ENCODE data around the gene P2RX6.

P2RX6 gene

DNA sequence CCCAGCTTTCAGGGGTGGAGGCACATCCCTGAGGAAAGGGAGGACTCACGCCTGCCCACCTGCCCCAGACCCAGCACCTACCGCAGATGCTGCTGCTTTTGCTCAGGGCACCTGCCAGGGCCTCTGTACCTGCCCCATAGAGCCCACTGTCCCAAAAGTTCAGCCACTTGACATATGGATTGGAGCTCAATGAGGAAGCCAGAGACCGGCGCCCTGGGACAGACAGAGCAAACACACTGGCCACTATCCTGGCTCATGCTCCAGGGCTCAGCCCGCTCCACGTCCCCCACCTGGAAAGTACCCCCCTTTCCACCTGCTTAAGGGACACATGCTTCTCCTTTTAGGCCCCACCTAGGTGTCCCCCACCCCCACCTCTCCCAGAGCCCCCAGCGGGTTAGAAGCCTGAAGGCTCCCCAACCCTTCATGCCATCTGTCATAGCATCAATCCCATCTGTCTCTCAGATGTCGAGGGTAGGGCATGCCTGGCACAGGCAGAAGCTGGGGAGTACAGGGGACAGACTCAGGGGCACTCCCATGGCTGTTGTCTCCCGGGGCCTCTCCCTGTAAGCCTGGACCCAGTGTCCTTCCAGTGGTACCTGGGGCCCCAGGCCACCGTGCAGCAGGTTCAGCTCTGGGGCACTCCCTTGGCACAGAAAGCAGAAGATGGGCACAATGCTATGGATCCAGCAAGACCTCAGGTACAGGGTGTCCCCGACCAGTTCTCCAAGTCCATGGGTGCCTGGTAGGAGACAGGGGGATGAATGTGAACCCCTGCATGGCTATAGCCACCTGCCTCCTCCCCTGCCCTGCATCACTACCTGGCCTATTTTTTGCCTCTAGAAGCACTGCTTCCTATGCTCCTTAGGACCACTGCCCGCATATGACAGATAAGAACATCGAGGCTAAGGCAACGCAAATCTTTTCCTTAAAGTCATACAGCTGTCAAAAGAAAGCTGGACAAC, 2.2 kb upstream of the P2RX6 start:
- no peak overlapping the region for H3K27ac Mint-ChIP-seq
- peak overlapping the region; percentile 80 for H3K4me3 Mint-ChIP-seq
- no peaks in the 10 kb centered on the region for H3K9me3 Mint-ChIP-seq (ENCODE audit: low read depth)

GRCh38 chr22:21013657-21014201, 1.2 kb upstream of the P2RX6 start:
- Mint-ChIP-seq H3K36me3 (no peaks in the 10 kb centered on the region), H3K9me3 (ENCODE audit: low read depth) (no peaks in the 10 kb centered on the region), H3K4me1 (ENCODE audit: low read depth) (peaks cover 26% of the 10 kb centered on the region), H3K27ac (peak overlapping the region; percentile 66), H3K27me3 (no peaks in the 10 kb centered on the region), H3K4me3 (peak overlapping the region; percentile 90)

More for the DNA sequence above, 2.2 kb upstream of the P2RX6 start:
- Mint-ChIP-seq H3K27me3 (no peaks in the 10 kb centered on the region), H3K36me3 (no peaks in the 10 kb centered on the region), H3K4me1 (ENCODE audit: low read depth) (peaks cover 26% of the 10 kb centered on the region)

DNA sequence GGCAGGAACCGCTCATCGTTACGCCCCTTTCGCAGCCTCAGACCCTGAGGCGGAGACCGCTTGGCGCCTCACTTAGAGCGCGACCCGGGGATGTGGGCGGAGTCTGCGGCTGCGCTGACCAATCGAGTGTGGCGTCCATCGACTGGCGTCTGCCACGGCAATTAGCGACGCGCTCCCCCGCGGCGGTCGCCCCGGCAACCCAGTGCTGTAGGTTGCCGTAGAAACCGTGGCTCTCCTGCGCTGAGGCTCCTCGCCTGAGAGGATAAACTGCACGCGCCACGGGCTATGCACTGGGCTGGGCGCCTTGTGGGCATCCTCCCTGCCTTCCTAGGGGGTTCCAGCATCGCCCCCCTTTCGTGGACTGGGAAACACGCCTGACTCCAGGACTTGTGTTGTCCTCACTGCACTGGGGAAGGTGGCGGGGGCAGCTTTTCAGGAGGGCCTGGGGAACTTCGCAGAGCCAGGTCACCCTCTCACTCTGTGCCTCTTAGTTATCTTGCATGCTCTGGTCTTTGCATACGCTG, 701 bp upstream of the P2RX6 start:
- Mint-ChIP-seq H3K36me3 (no peaks in the 10 kb centered on the region), H3K27me3 (no peaks in the 10 kb centered on the region), H3K4me1 (ENCODE audit: low read depth) (peaks cover 26% of the 10 kb centered on the region), H3K4me3 (peak overlapping the region; percentile 90), H3K27ac (peak overlapping the region; percentile 66), H3K9me3 (ENCODE audit: low read depth) (no peaks in the 10 kb centered on the region)

- Mint-ChIP-seq H3K4me1 (ENCODE audit: low read depth) (peaks cover 26% of the 10 kb centered on the region), H3K27ac (no peak overlapping the region), H3K36me3 (no peaks in the 10 kb centered on the region), H3K4me3 (no peak overlapping the region), H3K27me3 (no peaks in the 10 kb centered on the region), H3K9me3 (ENCODE audit: low read depth) (no peaks in the 10 kb centered on the region)
Measured at GRCh38 chr22:21015466-21016006, 571 bp downstream of the P2RX6 start.

DNA sequence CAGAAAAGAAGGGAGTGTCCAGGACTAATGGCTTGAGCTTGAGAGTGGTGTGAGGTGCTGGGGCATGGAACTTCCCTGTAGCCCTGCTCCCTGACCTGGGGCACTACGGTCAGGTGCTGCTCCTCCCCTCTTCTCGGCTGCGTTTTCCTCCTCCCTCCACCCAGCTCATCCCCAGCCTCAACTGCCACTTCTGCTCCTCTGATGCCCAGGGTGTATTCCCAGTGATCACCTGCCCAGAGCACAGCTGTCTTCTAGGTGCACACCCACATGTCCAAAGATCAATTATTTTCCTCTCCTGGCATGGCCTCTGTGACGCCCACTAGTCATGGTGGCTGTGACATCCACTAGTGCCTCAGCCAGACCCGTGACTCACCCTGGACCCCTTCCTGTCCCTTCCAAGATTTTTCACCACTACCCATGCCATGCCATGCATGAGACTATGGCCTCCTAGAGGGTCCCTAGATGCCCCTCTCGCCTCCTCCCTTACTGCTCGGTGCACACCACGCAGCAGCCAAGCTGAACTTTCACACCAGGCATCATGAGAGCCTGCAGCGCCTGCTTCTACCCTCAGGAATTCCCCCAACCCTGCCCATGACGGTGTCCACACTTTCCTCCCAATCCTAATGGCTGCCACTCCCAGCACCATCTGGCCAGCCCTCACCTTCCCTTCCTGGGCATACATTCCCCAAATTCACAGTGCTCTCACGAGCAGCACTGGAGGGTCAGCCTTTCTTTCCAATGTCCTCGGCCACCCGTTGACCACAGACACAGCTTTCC, 1.9 kb downstream of the P2RX6 start:
- Mint-ChIP-seq H3K9me3 (ENCODE audit: low read depth) (no peaks in the 10 kb centered on the region), H3K4me1 (ENCODE audit: low read depth) (peaks cover 26% of the 10 kb centered on the region), H3K27me3 (no peaks in the 10 kb centered on the region), H3K36me3 (no peaks in the 10 kb centered on the region), H3K27ac (no peak overlapping the region), H3K4me3 (no peak overlapping the region)

DNA sequence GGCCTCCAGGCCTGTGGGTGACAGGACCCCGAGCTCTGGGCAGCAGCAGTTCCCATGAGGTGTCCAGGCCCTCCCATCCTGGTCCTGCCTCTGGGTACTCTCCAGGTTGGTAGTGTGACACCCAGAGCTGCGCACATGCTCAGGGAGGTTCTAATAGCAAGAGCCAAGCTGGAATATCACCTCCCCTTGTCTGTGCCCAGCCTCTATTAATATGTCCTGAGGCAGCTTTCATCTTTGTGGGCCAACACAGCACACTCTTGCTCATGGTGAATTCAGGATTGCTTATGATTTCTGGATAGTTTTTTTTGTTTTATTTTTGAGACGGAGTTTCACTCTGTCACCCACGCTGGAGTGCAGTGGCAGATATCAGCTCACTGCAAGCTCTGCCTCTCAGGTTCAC, 3.3 kb downstream of the P2RX6 start:
- Mint-ChIP-seq H3K4me1 (ENCODE audit: low read depth) (peaks cover 26% of the 10 kb centered on the region), H3K4me3 (no peak overlapping the region), H3K27me3 (no peaks in the 10 kb centered on the region), H3K9me3 (ENCODE audit: low read depth) (no peaks in the 10 kb centered on the region), H3K36me3 (no peaks in the 10 kb centered on the region), H3K27ac (no peak overlapping the region)

DNA sequence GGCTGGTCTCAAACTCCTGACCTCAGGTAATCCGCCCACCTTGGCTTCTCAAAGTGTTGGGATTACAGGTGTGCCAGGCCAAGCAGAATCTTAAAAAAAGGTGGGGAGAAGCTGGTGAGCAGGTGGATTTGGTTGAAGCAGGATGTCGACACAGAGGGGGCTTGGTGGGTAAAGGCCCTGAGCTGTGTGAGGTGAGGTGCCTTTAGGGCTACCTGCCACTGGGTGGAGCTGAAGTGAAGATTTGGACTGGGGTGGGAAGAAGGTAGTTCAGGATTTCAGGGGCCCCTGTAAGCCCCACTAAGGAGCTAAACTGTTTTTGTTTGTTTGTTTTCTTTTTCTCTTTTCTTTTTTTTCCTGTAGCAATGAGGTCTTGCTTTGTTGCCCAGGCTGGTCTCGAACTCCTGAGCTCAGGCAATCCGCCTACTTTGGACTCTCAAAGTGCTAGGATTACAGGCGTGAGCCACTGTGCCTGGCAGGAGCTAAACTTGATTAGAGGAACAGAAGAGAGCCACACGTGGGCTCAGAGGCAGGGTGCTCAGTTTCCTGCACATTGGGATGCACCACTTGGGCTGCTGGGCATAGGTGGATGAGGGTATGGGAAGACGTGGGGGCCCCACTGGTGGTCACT, 6.0 kb downstream of the P2RX6 start:
- Mint-ChIP-seq H3K27ac (no peak overlapping the region), H3K4me3 (no peak overlapping the region), H3K9me3 (ENCODE audit: low read depth) (no peaks in the 10 kb centered on the region), H3K36me3 (no peaks in the 10 kb centered on the region), H3K27me3 (no peaks in the 10 kb centered on the region), H3K4me1 (ENCODE audit: low read depth) (peaks cover 20% of the 10 kb centered on the region)

DNA sequence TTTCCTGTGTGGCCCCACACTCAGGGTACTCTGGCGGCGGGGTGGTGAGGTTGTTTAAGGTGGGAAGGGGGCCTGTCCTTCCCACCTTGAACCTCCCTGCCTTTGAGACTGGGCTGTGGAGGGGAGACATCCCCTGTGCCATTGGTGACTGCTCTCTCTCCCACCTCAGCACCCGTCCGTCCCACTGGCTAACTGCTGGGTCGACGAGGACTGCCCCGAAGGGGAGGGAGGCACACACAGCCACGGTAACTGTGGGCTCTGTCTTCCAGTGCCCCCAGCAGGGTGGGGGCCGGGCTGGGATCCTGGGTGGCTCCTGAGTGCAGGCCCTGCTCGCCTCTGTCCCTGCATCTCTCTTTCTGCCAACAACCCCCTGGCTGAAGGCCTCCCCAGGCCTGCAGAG, 7.5 kb downstream of the P2RX6 start:
- H3K27ac Mint-ChIP-seq = no peak overlapping the region
- H3K4me3 Mint-ChIP-seq = no peak overlapping the region
- H3K9me3 Mint-ChIP-seq (ENCODE audit: low read depth) = no peaks in the 10 kb centered on the region
- H3K27me3 Mint-ChIP-seq = no peaks in the 10 kb centered on the region
- peaks cover 13% of the 10 kb centered on the region for H3K4me1 Mint-ChIP-seq (ENCODE audit: low read depth)
- H3K36me3 Mint-ChIP-seq = no peaks in the 10 kb centered on the region

- Mint-ChIP-seq H3K27me3 (no peaks in the 10 kb centered on the region), H3K4me3 (no peak overlapping the region), H3K27ac (no peak overlapping the region), H3K4me1 (ENCODE audit: low read depth) (peaks cover 13% of the 10 kb centered on the region), H3K36me3 (no peaks in the 10 kb centered on the region), H3K9me3 (ENCODE audit: low read depth) (no peaks in the 10 kb centered on the region)
Measured at GRCh38 chr22:21022955-21023614, 8.1 kb downstream of the P2RX6 start.

- Mint-ChIP-seq H3K27me3 (no peaks in the 10 kb centered on the region), H3K4me3 (peak overlapping the region; percentile 33), H3K27ac (peak overlapping the region; percentile 73), H3K36me3 (no peaks in the 10 kb centered on the region), H3K9me3 (ENCODE audit: low read depth) (no peaks in the 10 kb centered on the region), H3K4me1 (ENCODE audit: low read depth) (peaks cover 13% of the 10 kb centered on the region)
Measured at GRCh38 chr22:21025266-21025665, 10.3 kb downstream of the P2RX6 start.

GRCh38 chr22:21025763-21026755, 11.1 kb downstream of the P2RX6 start:
- H3K4me3 Mint-ChIP-seq = no peak overlapping the region
- no peaks in the 10 kb centered on the region for H3K9me3 Mint-ChIP-seq (ENCODE audit: low read depth)
- H3K27me3 Mint-ChIP-seq = peaks cover 2% of the 10 kb centered on the region
- no peaks in the 10 kb centered on the region for H3K36me3 Mint-ChIP-seq
- peaks cover 13% of the 10 kb centered on the region for H3K4me1 Mint-ChIP-seq (ENCODE audit: low read depth)
- H3K27ac Mint-ChIP-seq = no peak overlapping the region

DNA sequence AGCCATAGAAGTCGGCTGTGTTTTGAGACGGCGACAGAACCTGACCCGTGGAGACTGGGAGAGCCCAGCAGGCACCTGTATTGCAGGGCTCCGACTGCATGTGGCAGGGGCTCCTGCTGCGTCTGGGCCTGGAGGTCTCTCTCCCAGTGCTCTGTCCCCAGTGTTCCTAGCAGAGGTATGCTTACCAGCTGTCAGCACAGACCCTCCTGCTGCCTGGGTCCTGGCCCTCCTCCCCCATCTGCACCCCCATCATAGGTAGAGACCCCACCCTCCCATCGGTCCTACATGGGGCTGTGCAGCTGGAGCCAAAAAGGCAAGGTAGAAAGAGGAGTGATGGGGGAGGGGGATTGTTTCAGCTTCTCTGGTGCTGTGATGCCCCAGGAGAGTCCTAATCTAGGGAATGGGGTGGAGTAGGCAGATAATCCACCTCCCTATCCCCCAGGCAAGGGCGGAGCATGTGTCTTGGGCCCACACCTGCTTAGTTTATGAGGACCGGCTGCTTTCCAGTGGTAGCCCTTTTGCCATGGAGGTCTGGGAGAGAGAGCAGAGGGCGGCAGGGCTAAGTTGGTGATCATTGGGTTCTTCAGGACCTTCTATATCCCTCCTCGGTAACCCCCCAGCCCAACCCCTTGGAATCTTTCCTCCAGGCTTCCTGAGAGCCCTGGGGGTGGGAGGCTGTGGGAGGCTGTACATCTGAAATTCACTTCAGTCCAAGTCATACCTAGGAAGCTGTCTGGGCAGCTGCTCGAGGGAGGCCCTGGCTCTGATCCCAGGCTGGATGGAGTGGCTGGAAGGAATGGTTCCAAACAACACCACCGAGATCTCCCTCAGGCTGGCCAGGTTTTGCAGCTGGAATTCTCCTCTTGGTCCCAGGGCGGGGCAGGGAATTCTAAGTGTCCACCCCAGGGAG, 12.1 kb downstream of the P2RX6 start:
- Mint-ChIP-seq H3K9me3 (ENCODE audit: low read depth) (no peaks in the 10 kb centered on the region), H3K27me3 (peaks cover 5% of the 10 kb centered on the region), H3K4me3 (no peak overlapping the region), H3K4me1 (ENCODE audit: low read depth) (peaks cover 16% of the 10 kb centered on the region), H3K27ac (no peak overlapping the region), H3K36me3 (no peaks in the 10 kb centered on the region)

Measured in activated naive CD8-positive, alpha-beta T cell (primary cell).